Endodermal cell (in vitro differentiated cells): ENCODE data around the gene INPP4A. TPM values are rescaled to one million over a fixed set of nuclear protein-coding genes. Genes with fewer than 3 reads are reported as not detected.

Experiments used
- DNase-seq: peaks from one replicate; pipeline ENCODE4 v3.0.0-alpha.2; 2017
- H3K27ac ChIP-seq: 2 replicates; pipeline ENCODE4 v1.5.1; 2013; ENCODE audit warnings: mild to moderate bottlenecking, low read depth, low read length, moderate library complexity
- H3K27me3 ChIP-seq: 2 replicates; pipeline ENCODE4 v1.6.1; 2013; ENCODE audit warnings: mild to moderate bottlenecking, low read length, moderate library complexity; ENCODE audit not compliant: insufficient read depth, control insufficient read depth, poor library complexity, severe bottlenecking
- H3K36me3 ChIP-seq: 2 replicates; pipeline ENCODE4 v1.7.0; 2013; ENCODE audit warnings: mild to moderate bottlenecking, low read length, moderate library complexity; ENCODE audit not compliant: control insufficient read depth, insufficient read depth
- H3K4me1 ChIP-seq: one replicate; pipeline ENCODE4 v1.7.0; 2013; ENCODE audit warnings: low read length; ENCODE audit not compliant: control insufficient read depth, insufficient read depth
- H3K4me3 ChIP-seq: 2 replicates; pipeline ENCODE4 v1.5.1; 2013; ENCODE audit warnings: mild to moderate bottlenecking, low read length, moderate library complexity
- H3K9ac ChIP-seq: 2 replicates; pipeline ENCODE4 v1.6.1; 2013; ENCODE audit warnings: mild to moderate bottlenecking, low read length, moderate library complexity; ENCODE audit not compliant: poor library complexity, severe bottlenecking; ENCODE audit errors: extremely low read depth
- H3K9me3 ChIP-seq: 2 replicates; pipeline ENCODE4 v1.6.1; 2013; ENCODE audit warnings: mild to moderate bottlenecking, low read length, moderate library complexity; ENCODE audit not compliant: control insufficient read depth
- H3K27ac Mint-ChIP-seq: 2 replicates; pipeline ENCODE4 v1.8.0; 2020; ENCODE audit warnings: mixed read lengths
- H3K27me3 Mint-ChIP-seq: 2 replicates; pipeline ENCODE4 v1.8.0; 2021; ENCODE audit warnings: mild to moderate bottlenecking, mixed read lengths; ENCODE audit not compliant: insufficient read depth
- H3K36me3 Mint-ChIP-seq: 2 replicates; pipeline ENCODE4 v1.8.0; 2020; ENCODE audit warnings: low read depth, mixed read lengths
- H3K4me1 Mint-ChIP-seq: 2 replicates; pipeline ENCODE4 v1.8.0; 2020; ENCODE audit warnings: mixed read lengths
- H3K4me3 Mint-ChIP-seq: 2 replicates; pipeline ENCODE4 v1.8.0; 2020; ENCODE audit warnings: mild to moderate bottlenecking, moderate library complexity, mixed read lengths
- H3K9me3 Mint-ChIP-seq: 2 replicates; pipeline ENCODE4 v1.8.0; 2020; ENCODE audit warnings: mild to moderate bottlenecking, mixed read lengths
- CTCF ChIP-seq: fragments of 200-600 bp; sonication (generic); conservative IDR thresholded peaks from 2 replicates; pipeline ENCODE4 v1.5.0; 2021; ENCODE audit warnings: antibody characterized with exemption, mild to moderate bottlenecking
- WGBS, 2 experiments: methylation state at CpG; one replicate each; pipeline versions ENCODE4 v1.1.5 to v1.1.7; 2013; ENCODE audit warnings: missing lambda C conversion rate in 2 of 2, mixed read lengths in 1 of 2; ENCODE audit not compliant: insufficient coverage in 1 of 2, insufficient read length in 1 of 2; 5-methylcytosine and 5-hydroxymethylcytosine counted together
- total RNA-seq, 2 donors: library from RNA; stranded (reverse); fragmentation: NEBNext Ultra II Directional in 1 of 2; extraction: Animal tissue kit (Norgen Biotek cat#: 25700) in 1 of 2; gene quantifications; 2 replicates in 1 of 2; 3 replicates in 1 of 2; pipeline ENCODE4 v1.2.1, GENCODE V29; 2021

INPP4A gene
- total RNA-seq, 2 donors from 2014 or later, result 84.9 to 94.2 TPM

GRCh38 chr2:98469862-98470544 is 25.3 kb downstream of the INPP4A start:
- no peak for TF ChIP-seq CTCF

DNA sequence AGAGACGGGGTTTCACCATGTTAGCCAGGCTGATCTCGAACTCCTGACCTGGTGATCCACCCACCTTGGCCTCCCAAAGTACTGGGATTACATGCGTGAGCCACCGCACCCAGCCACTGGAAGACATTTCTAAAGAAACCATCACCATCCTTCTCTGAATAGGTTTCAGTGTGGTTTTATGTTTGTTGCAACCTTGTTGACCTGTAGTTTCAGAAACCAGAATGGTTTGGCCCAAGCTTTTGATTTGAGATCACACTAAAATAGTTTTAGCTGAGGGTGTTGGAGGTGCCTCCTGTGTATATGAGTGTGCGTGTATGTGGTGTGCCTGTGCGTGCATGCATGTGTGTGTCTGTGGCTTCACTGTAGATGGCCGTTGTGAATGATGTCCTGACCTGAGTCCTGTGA is 26.2 kb downstream of the INPP4A start:
- no peak overlapping the region for H3K4me3 ChIP-seq
- peaks cover 8% of the 10 kb centered on the region for H3K9me3 ChIP-seq
- 89 to 92% methylated on average over 3 to 7 of the region's 7 CpGs for WGBS, 2 experiments
- no peak overlapping the region for H3K27ac ChIP-seq
- H3K36me3 ChIP-seq, result peaks cover 48% of the 10 kb centered on the region
- TF ChIP-seq CTCF, result no peak
- no peaks in the 10 kb centered on the region for H3K27me3 ChIP-seq
- H3K4me1 ChIP-seq, result peaks cover 2% of the 10 kb centered on the region
- H3K4me3 Mint-ChIP-seq, result no peak overlapping the region
- no peak overlapping the region for H3K9ac ChIP-seq
- H3K9me3 Mint-ChIP-seq, result no peaks in the 10 kb centered on the region
- peaks cover 26% of the 10 kb centered on the region for H3K36me3 Mint-ChIP-seq
- H3K4me1 Mint-ChIP-seq, result peaks cover 30% of the 10 kb centered on the region
- H3K27ac Mint-ChIP-seq, result no peak overlapping the region
- DNase-seq, result no peak
- no peaks in the 10 kb centered on the region for H3K27me3 Mint-ChIP-seq

More at GRCh38 chr2:98469862-98470544, 25.3 kb downstream of the INPP4A start:
- 92 to 96% methylated on average over 8 to 11 of the region's 11 CpGs for WGBS, 2 experiments
- Mint-ChIP-seq H3K9me3 (peaks cover under 1% of the 10 kb centered on the region), H3K27ac (peak overlapping the region; percentile 35), H3K4me1 (peaks cover 28% of the 10 kb centered on the region), H3K4me3 (no peak overlapping the region), H3K36me3 (peaks cover 33% of the 10 kb centered on the region), H3K27me3 (no peaks in the 10 kb centered on the region)
- no peak for DNase-seq
- Histone ChIP-seq H3K27ac (no peak overlapping the region), H3K27me3 (no peaks in the 10 kb centered on the region), H3K4me1 (peaks cover 9% of the 10 kb centered on the region), H3K36me3 (peaks cover 56% of the 10 kb centered on the region), H3K4me3 (no peak overlapping the region), H3K9ac (no peak overlapping the region), H3K9me3 (peaks cover 8% of the 10 kb centered on the region)

- Mint-ChIP-seq H3K9me3 (no peaks in the 10 kb centered on the region), H3K36me3 (peaks cover 21% of the 10 kb centered on the region), H3K4me1 (peaks cover 32% of the 10 kb centered on the region), H3K27me3 (no peaks in the 10 kb centered on the region), H3K27ac (no peak overlapping the region), H3K4me3 (no peak overlapping the region)
- TF ChIP-seq CTCF, result no peak
- Histone ChIP-seq H3K4me1 (peaks cover 2% of the 10 kb centered on the region), H3K9me3 (peaks cover 4% of the 10 kb centered on the region), H3K9ac (no peak overlapping the region), H3K4me3 (no peak overlapping the region), H3K27me3 (no peaks in the 10 kb centered on the region), H3K27ac (no peak overlapping the region), H3K36me3 (peaks cover 44% of the 10 kb centered on the region)
- 94 to 96% methylated on average over 6 to 10 of the region's 10 CpGs for WGBS, 2 experiments
- no peak for DNase-seq
Measured at GRCh38 chr2:98471402-98472131, 26.9 kb downstream of the INPP4A start.
